B cell (primary cell): ENCODE measurements around the gene NUPR1. TPM values are rescaled to one million over a fixed set of nuclear protein-coding genes. Genes with fewer than 3 reads are reported as not detected.

ENCODE experiments used
- ATAC-seq: fragments of 200-7000 bp; cut with Tn5 transposase; one replicate; pipeline ENCODE4 v1.10.0; 2021; ENCODE audit warnings: low read depth, mild to moderate bottlenecking, moderate number of reproducible peaks, moderate library complexity
- CTCF ChIA-PET: fragments of 350-600 bp; sonication (Branson Sonifier 250); formaldehyde crosslinking; loops from one replicate; lab custom pipeline; 2021; ENCODE audit warnings: antibody characterized with exemption, inconsistent platforms; lab: Charles Lee
- POLR2A ChIA-PET: fragments of 350-600 bp; sonication (Branson Sonifier 250); formaldehyde crosslinking; loops from one replicate; lab custom pipeline; 2021; ENCODE audit warnings: antibody characterized with exemption; lab: Charles Lee
- DNase-seq: peaks from one replicate; pipeline ENCODE4 v3.0.0; 2013
- H2AFZ ChIP-seq: 2 replicates; pipeline ENCODE4 v1.6.1; 2012; ENCODE audit warnings: mild to moderate bottlenecking, low read depth, low read length; ENCODE audit not compliant: insufficient read depth, poor library complexity, severe bottlenecking
- H3K27ac ChIP-seq, 2 donors: 1 replicate in 1 of 2; 2 replicates in 1 of 2; pipeline ENCODE4 v1.5.1; 2012 to 2013; ENCODE audit warnings: low read length in 2 of 2, mild to moderate bottlenecking in 2 of 2, moderate library complexity in 1 of 2
- H3K27me3 ChIP-seq, 4 experiments: fragments of 200-600 bp in 1 of 4; sonication (generic) in 1 of 4; replicated peaks in 1 of 4; 1 replicate in 2 of 4; 2 replicates in 2 of 4; pipeline versions ENCODE4 v1.6.1 to v1.7.0; 2013 to 2016; ENCODE audit warnings: low read length in 3 of 4, mild to moderate bottlenecking in 2 of 4, mixed read lengths in 1 of 4, moderate library complexity in 1 of 4; ENCODE audit not compliant: insufficient read depth in 4 of 4, control insufficient read depth in 3 of 4; ENCODE audit errors: control extremely low read depth in 1 of 4
- H3K36me3 ChIP-seq, 2 experiments: replicated peaks in 1 of 2; 1 replicate in 1 of 2; 2 replicates in 1 of 2; pipeline versions ENCODE4 v1.6.1 to v1.7.1; 2013; ENCODE audit warnings: low read length in 1 of 2; ENCODE audit not compliant: insufficient read depth in 2 of 2, control insufficient read depth in 1 of 2; ENCODE audit errors: control extremely low read depth in 1 of 2, extremely low read depth in 1 of 2
- H3K4me1 ChIP-seq, 2 donors: fragments of 200-600 bp in 1 of 2; sonication (generic) in 1 of 2; 1 replicate in 1 of 2; 2 replicates in 1 of 2; pipeline versions ENCODE4 v1.5.1 to v1.6.1; 2013 to 2017; ENCODE audit warnings: low read length in 2 of 2; ENCODE audit not compliant: control insufficient read depth in 2 of 2, insufficient read depth in 2 of 2
- H3K4me2 ChIP-seq: replicated peaks from 2 replicates; pipeline ENCODE3; 2012; ENCODE audit warnings: mild to moderate bottlenecking, low read depth, low read length; ENCODE audit not compliant: poor library complexity, severe bottlenecking
- H3K4me3 ChIP-seq, 5 experiments: fragments of 200-600 bp in 1 of 5; sonication (generic) in 1 of 5; 1 replicate in 3 of 5; 2 replicates in 2 of 5; pipeline versions ENCODE4 v1.5.1 to v1.7.0; 2011 to 2016; ENCODE audit warnings: low read length in 4 of 5, mild to moderate bottlenecking in 4 of 5, low read depth in 2 of 5, control low read depth in 1 of 5, moderate library complexity in 1 of 5; ENCODE audit not compliant: insufficient read depth in 1 of 5; ENCODE audit errors: control extremely low read depth in 1 of 5, extremely low read depth in 1 of 5
- H3K79me2 ChIP-seq: fragments of 200-600 bp; sonication (generic); one replicate; pipeline ENCODE4 v1.6.0; 2016; ENCODE audit warnings: low read length; ENCODE audit not compliant: control insufficient read depth, insufficient read depth
- H3K9ac ChIP-seq: fragments of 200-600 bp; sonication (generic); 2 replicates; pipeline ENCODE4 v1.6.1; 2017; ENCODE audit warnings: mild to moderate bottlenecking, low read length, moderate library complexity
- H3K9me3 ChIP-seq, 3 donors: one replicate each; pipeline versions ENCODE4 v1.6.1 to v1.7.1; 2013; ENCODE audit warnings: low read length in 2 of 3; ENCODE audit not compliant: control insufficient read depth in 2 of 3, insufficient read depth in 1 of 3; ENCODE audit errors: control extremely low read depth in 1 of 3
- H4K20me1 ChIP-seq: 2 replicates; pipeline ENCODE4 v1.6.0; 2012; ENCODE audit warnings: mild to moderate bottlenecking, low read length; ENCODE audit not compliant: insufficient read depth, control insufficient read depth, poor library complexity, severe bottlenecking
- H3K27ac Mint-ChIP-seq: one replicate; pipeline ENCODE4 v1.8.0; 2021; ENCODE audit warnings: mixed read lengths
- H3K27me3 Mint-ChIP-seq: one replicate; pipeline ENCODE4 v1.8.0; 2021; ENCODE audit warnings: mixed read lengths
- H3K4me1 Mint-ChIP-seq: one replicate; pipeline ENCODE4 v1.8.0; 2021; ENCODE audit warnings: mixed read lengths
- H3K4me3 Mint-ChIP-seq: one replicate; pipeline ENCODE4 v1.8.0; 2021; ENCODE audit warnings: mixed read lengths
- H3K9me3 Mint-ChIP-seq: one replicate; pipeline ENCODE4 v1.8.0; 2022; ENCODE audit warnings: mixed read lengths; ENCODE audit not compliant: insufficient read depth
- CTCF ChIP-seq: fragments of 200-600 bp; IDR thresholded peaks from one replicate; pipeline ENCODE4 v1.8.0; 2022; ENCODE audit warnings: antibody characterized with exemption, mild to moderate bottlenecking
- EZH2 ChIP-seq: IDR thresholded peaks from 2 replicates; pipeline ENCODE4 v1.6.1; 2012; ENCODE audit warnings: borderline replicate concordance, low read depth, mild to moderate bottlenecking, moderate library complexity, low read length; ENCODE audit not compliant: insufficient read depth, poor library complexity, severe bottlenecking
- WGBS: methylation state at CpG from one replicate; pipeline ENCODE4 v1.1.5; 2013; ENCODE audit warnings: missing lambda C conversion rate; ENCODE audit not compliant: insufficient coverage; 5-methylcytosine and 5-hydroxymethylcytosine counted together
- intact Hi-C: fragments of 100-400 bp; cut with micrococcal nuclease; formaldehyde crosslinking; loops from one replicate; pipeline ENCODE4 v1.10.0; 2022
- polyA plus RNA-seq: library from polyadenylated mRNA; depleted of rRNA; stranded (reverse); fragments of >200 nt; gene quantifications from 2 replicates; pipeline ENCODE4 v1.2.3, GENCODE V29; 2012
- total RNA-seq, 2 donors: library from RNA; stranded (reverse); fragments of 120-200 nt in 1 of 2; gene quantifications; 1 replicate in 1 of 2; 2 replicates in 1 of 2; pipeline versions ENCODE4 v1.2.3 to v1.2.4, GENCODE V29; 2013 to 2022

The NUPR1 gene
- total and polyA plus RNA-seq, 2 donors (not counting 1 experiment from before 2014, with no cell fraction given) = not detected

GRCh38 chr16:28495795-28496749 lies 42.7 kb downstream of the NUPR1 start:
- Histone ChIP-seq H3K4me1 (peaks cover 24 to 45% of the 10 kb centered on the region in 2 donors), H3K27ac (peak overlapping the region in 1 of 2 donors; percentile 73), H3K4me3 (no peak overlapping the region), H3K4me2 (no peak overlapping the region), H3K79me2 (peaks cover 8% of the 10 kb centered on the region), H4K20me1 (no peaks in the 10 kb centered on the region), H3K27me3 (no peaks in the 10 kb centered on the region), H3K9ac (no peak overlapping the region), H3K9me3 (no peaks in the 10 kb centered on the region), H3K36me3 (no peaks in the 10 kb centered on the region), H2AFZ (no peak overlapping the region)
- no peak for DNase-seq
- POLR2A ChIA-PET = no interaction called here
- TF ChIP-seq CTCF (no peak), EZH2 (no peak)
- 92% methylated on average over 19 of the region's 20 CpGs for WGBS
- Mint-ChIP-seq H3K27ac (peak overlapping the region; percentile 98), H3K4me1 (peaks cover 52% of the 10 kb centered on the region), H3K4me3 (peak overlapping the region; percentile 42), H3K9me3 (no peaks in the 10 kb centered on the region), H3K27me3 (no peaks in the 10 kb centered on the region)
- intact Hi-C loops = no loop called here
- CTCF ChIA-PET = no interaction called here
- ATAC-seq = no peak
